ENCODE results near the gene STARD3NL.

DNA sequence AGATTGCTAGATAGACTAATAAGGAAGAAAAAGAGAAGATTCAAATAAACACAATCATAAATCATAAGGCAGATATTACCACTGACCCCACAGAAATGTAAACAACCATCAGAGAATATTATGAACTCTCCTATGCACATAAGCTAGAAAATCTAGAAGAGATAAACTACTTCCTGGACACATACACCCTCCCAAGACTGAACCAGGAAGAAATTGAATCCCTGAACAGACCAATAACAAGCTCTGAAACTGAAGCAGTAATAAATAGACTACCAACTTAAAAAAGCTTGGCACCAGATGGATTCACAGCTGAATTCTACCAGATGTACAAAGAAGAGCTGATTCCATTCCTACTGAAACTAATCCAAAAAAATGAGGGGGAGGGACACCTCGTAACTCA, 24.5 kb upstream of the STARD3NL start:
- TF ChIP-seq, protein P1, sequence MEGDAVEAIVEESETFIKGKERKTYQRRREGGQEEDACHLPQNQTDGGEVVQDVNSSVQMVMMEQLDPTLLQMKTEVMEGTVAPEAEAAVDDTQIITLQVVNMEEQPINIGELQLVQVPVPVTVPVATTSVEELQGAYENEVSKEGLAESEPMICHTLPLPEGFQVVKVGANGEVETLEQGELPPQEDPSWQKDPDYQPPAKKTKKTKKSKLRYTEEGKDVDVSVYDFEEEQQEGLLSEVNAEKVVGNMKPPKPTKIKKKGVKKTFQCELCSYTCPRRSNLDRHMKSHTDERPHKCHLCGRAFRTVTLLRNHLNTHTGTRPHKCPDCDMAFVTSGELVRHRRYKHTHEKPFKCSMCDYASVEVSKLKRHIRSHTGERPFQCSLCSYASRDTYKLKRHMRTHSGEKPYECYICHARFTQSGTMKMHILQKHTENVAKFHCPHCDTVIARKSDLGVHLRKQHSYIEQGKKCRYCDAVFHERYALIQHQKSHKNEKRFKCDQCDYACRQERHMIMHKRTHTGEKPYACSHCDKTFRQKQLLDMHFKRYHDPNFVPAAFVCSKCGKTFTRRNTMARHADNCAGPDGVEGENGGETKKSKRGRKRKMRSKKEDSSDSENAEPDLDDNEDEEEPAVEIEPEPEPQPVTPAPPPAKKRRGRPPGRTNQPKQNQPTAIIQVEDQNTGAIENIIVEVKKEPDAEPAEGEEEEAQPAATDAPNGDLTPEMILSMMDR (IDR thresholded peaks at IDR 0.05): no peak
- TF ChIP-seq ZNF219 (CRISPR knock-in tag; IDR thresholded peaks at IDR 0.05; ENCODE audit: borderline replicate concordance): no peak
- TF ChIP-seq GABPB1 (CRISPR knock-in tag; IDR thresholded peaks at IDR 0.05): no peak
- TF ChIP-seq CBFB (CRISPR knock-in tag; IDR thresholded peaks at IDR 0.05; ENCODE audit: low read depth): no peak
- no peak for TF ChIP-seq ZNF317 (CRISPR knock-in tag; IDR thresholded peaks at IDR 0.05; ENCODE audit: borderline replicate concordance, low read depth)
